IMR-90 (cell line): ENCODE results near the gene ATG14. TPM values are rescaled to one million over a fixed set of nuclear protein-coding genes. Genes with fewer than 3 reads are reported as not detected.

Source experiments
- ATAC-seq: fragments of 200-7000 bp; cut with Tn5 transposase; 2 replicates; pipeline ENCODE4 v1.9.1; 2020; ENCODE audit warnings: low read depth, mild to moderate bottlenecking, moderate library complexity
- BruUV-seq: library from RNA; stranded (reverse); fragments of 400-500 nt; replicated peaks from 2 replicates; lab custom pipeline; 2021; lab: Mats Ljungman, UMichigan
- CTCF ChIA-PET: fragments of 300-600 bp; formaldehyde crosslinking; extraction: SDS; loops from one replicate; lab custom pipeline; 2021; ENCODE audit warnings: antibody characterized with exemption; lab: Yijun Ruan, JAX
- POLR2A ChIA-PET: fragments of 300-600 bp; sonication (Branson Sonifier 250); formaldehyde crosslinking; loops from one replicate; lab custom pipeline; 2022; ENCODE audit warnings: antibody characterized with exemption; ENCODE audit not compliant: unreplicated experiment; lab: Charles Lee
- DNase-seq: peaks from one replicate; pipeline ENCODE4 v3.0.0; 2013
- H2AFZ ChIP-seq: replicated peaks from 2 replicates; pipeline ENCODE3; 2013; ENCODE audit warnings: low read length, mild to moderate bottlenecking; ENCODE audit not compliant: poor library complexity
- H2AK5ac ChIP-seq: 2 replicates; pipeline ENCODE4 v1.6.1; 2013; ENCODE audit warnings: low read depth, low read length, inconsistent platforms
- H2AK9ac ChIP-seq: replicated peaks from 2 replicates; pipeline ENCODE3; 2013; ENCODE audit warnings: mild to moderate bottlenecking, low read depth, low read length, moderate library complexity; ENCODE audit not compliant: poor library complexity
- H2BK120ac ChIP-seq: 2 replicates; pipeline ENCODE4 v1.6.1; 2013; ENCODE audit warnings: low read depth, low read length, inconsistent platforms
- H2BK15ac ChIP-seq: 3 replicates; pipeline ENCODE4 v1.6.1; 2013; ENCODE audit warnings: low read depth, low read length, inconsistent platforms
- H2BK20ac ChIP-seq: 2 replicates; pipeline ENCODE4 v1.6.1; 2013; ENCODE audit warnings: low read depth, mild to moderate bottlenecking, inconsistent platforms, low read length, moderate library complexity
- H2BK5ac ChIP-seq: 2 replicates; pipeline ENCODE4 v1.6.1; 2013; ENCODE audit warnings: mild to moderate bottlenecking, low read depth, low read length, inconsistent platforms; ENCODE audit not compliant: poor library complexity, severe bottlenecking
- H3K14ac ChIP-seq: replicated peaks from 2 replicates; pipeline ENCODE4 v1.6.1; 2013; ENCODE audit warnings: low read depth, low read length, inconsistent platforms
- H3K18ac ChIP-seq: 2 replicates; pipeline ENCODE4 v1.6.1; 2013; ENCODE audit warnings: low read depth, low read length, control low read depth
- H3K23ac ChIP-seq: 2 replicates; pipeline ENCODE4 v1.6.1; 2013; ENCODE audit warnings: low read depth, low read length, inconsistent platforms
- H3K27ac ChIP-seq: 2 replicates; pipeline ENCODE4 v1.5.1; 2013; ENCODE audit warnings: mild to moderate bottlenecking, control low read depth, low read length; ENCODE audit not compliant: insufficient read depth
- H3K27me3 ChIP-seq: 2 replicates; pipeline ENCODE4 v1.6.1; 2013; ENCODE audit warnings: low read length; ENCODE audit not compliant: control insufficient read depth, insufficient read depth
- H3K36me3 ChIP-seq: 2 replicates; pipeline ENCODE4 v1.6.1; 2013; ENCODE audit warnings: low read length, mixed read lengths; ENCODE audit not compliant: control insufficient read depth, insufficient read depth
- H3K4ac ChIP-seq: 2 replicates; pipeline ENCODE4 v1.6.1; 2013; ENCODE audit warnings: low read depth, low read length, inconsistent platforms
- H3K4me1 ChIP-seq: 2 replicates; pipeline ENCODE4 v1.6.1; 2013; ENCODE audit warnings: low read length, mixed read lengths; ENCODE audit not compliant: control insufficient read depth, insufficient read depth
- H3K4me2 ChIP-seq: 2 replicates; pipeline ENCODE4 v1.6.1; 2013; ENCODE audit warnings: low read depth, mild to moderate bottlenecking, control low read depth, low read length, moderate library complexity
- H3K4me3 ChIP-seq: 2 replicates; pipeline ENCODE4 v1.5.1; 2013; ENCODE audit warnings: low read depth, mild to moderate bottlenecking, control low read depth, low read length, moderate library complexity; ENCODE audit not compliant: insufficient read depth
- H3K56ac ChIP-seq: 2 replicates; pipeline ENCODE4 v1.6.1; 2013; ENCODE audit warnings: low read length, inconsistent platforms; ENCODE audit not compliant: insufficient read depth; ENCODE audit errors: extremely low read depth
- H3K79me1 ChIP-seq, 2 experiments: 2 replicates each; pipeline ENCODE4 v1.6.1; 2013; ENCODE audit warnings: low read length in 2 of 2, inconsistent platforms in 1 of 2, low read depth in 1 of 2
- H3K9ac ChIP-seq: 2 replicates; pipeline ENCODE4 v1.6.1; 2013; ENCODE audit warnings: low read depth, low read length, control low read depth
- H3K9me1 ChIP-seq: 2 replicates; pipeline ENCODE4 v1.6.1; 2013; ENCODE audit warnings: low read length, inconsistent platforms; ENCODE audit not compliant: insufficient read depth
- H3K9me3 ChIP-seq: 2 replicates; pipeline ENCODE4 v1.6.1; 2013; ENCODE audit warnings: low read length; ENCODE audit not compliant: control insufficient read depth, insufficient read depth
- H4K20me1 ChIP-seq: 2 replicates; pipeline ENCODE4 v1.6.1; 2013; ENCODE audit warnings: low read length, inconsistent platforms; ENCODE audit not compliant: insufficient read depth
- H4K5ac ChIP-seq: 2 replicates; pipeline ENCODE4 v1.6.1; 2013; ENCODE audit warnings: mild to moderate bottlenecking, low read depth, low read length, control low read depth
- H4K8ac ChIP-seq, 2 experiments: 2 replicates each; pipeline ENCODE4 v1.6.1; 2013; ENCODE audit warnings: low read depth in 2 of 2, low read length in 2 of 2, control low read depth in 1 of 2, inconsistent platforms in 1 of 2
- H4K91ac ChIP-seq: 2 replicates; pipeline ENCODE4 v1.6.1; 2013; ENCODE audit warnings: low read depth, low read length, inconsistent platforms; ENCODE audit not compliant: insufficient read depth
- BHLHE40 ChIP-seq: fragments of 150-350 bp; IDR thresholded peaks from 2 replicates; pipeline ENCODE4 v1.6.1; 2016; ENCODE audit warnings: mild to moderate bottlenecking, low read depth, low read length
- CEBPB ChIP-seq: IDR thresholded peaks from 2 replicates; pipeline ENCODE4 v1.6.1; 2012; ENCODE audit warnings: low read depth, low read length, improper control_type of control experiment
- FOS ChIP-seq: fragments of 150-350 bp; IDR thresholded peaks from 2 replicates; pipeline ENCODE4 v1.6.1; 2016; ENCODE audit warnings: low read depth, low read length
- MAFK ChIP-seq: IDR thresholded peaks from 2 replicates; pipeline ENCODE4 v1.6.1; 2012; ENCODE audit warnings: low read depth, low read length, improper control_type of control experiment
- MAZ ChIP-seq: IDR thresholded peaks from 2 replicates; pipeline ENCODE4 v1.6.1; 2012; ENCODE audit warnings: low read depth, mild to moderate bottlenecking, low read length, improper control_type of control experiment, moderate library complexity, borderline replicate concordance
- RCOR1 ChIP-seq: IDR thresholded peaks from 2 replicates; pipeline ENCODE4 v1.6.1; 2012; ENCODE audit warnings: mild to moderate bottlenecking, low read length, improper control_type of control experiment; ENCODE audit not compliant: insufficient replicate concordance
- SMC3 ChIP-seq: fragments of 150-350 bp; IDR thresholded peaks from 2 replicates; pipeline ENCODE4 v1.6.1; 2016; ENCODE audit warnings: low read depth, mild to moderate bottlenecking, antibody characterized with exemption, low read length, moderate library complexity
- WGBS, 2 experiments: methylation state at CpG; one replicate each; pipeline versions ENCODE4 v1.1.5 to v1.1.7; 2013; ENCODE audit warnings: missing lambda C conversion rate in 2 of 2; ENCODE audit not compliant: insufficient read length in 1 of 2; ENCODE audit errors: extremely low coverage in 2 of 2; 5-methylcytosine and 5-hydroxymethylcytosine counted together
- dilution Hi-C: fragments of 300-500 bp; cut with HindIII; formaldehyde crosslinking; loops from one replicate; pipeline ENCODE4 v1.14.3; 2018; ENCODE audit warnings: low sequenced_read_pairs; ENCODE audit not compliant: unreplicated experiment
- in situ Hi-C: fragments of 300-500 bp; cut with MboI; formaldehyde crosslinking; loops from 3 replicates; pipeline ENCODE4 v1.14.3; 2019; ENCODE audit warnings: low sequenced_read_pairs, inconsistent platforms, mixed read lengths
- intact Hi-C: fragments of 100-400 bp; cut with micrococcal nuclease; formaldehyde crosslinking; loops from 2 replicates; pipeline ENCODE4 v1.10.0; 2022
- polyA plus RNA-seq, 3 experiments: library from polyadenylated mRNA; depleted of rRNA; stranded (reverse); fragments of >200 nt; gene quantifications; 2 replicates each; pipeline ENCODE4 v1.2.3, GENCODE V29; 2012; ENCODE audit warnings: low replicate concordance in 1 of 3
- total RNA-seq: library from RNA; depleted of rRNA; stranded (reverse); fragments of >200 nt; gene quantifications from 2 replicates; pipeline ENCODE4 v1.2.3, GENCODE V29; 2012
- TF ChIP-seq, protein P1 (sequence below): conservative IDR thresholded peaks from 2 replicates; pipeline ENCODE4 v1.5.1; 2012; ENCODE audit warnings: mild to moderate bottlenecking, low read depth, low read length, improper control_type of control experiment
- TF ChIP-seq, protein P2 (sequence below): fragments of 150-350 bp; IDR thresholded peaks from 2 replicates; pipeline ENCODE4 v1.6.1; 2017; ENCODE audit warnings: mild to moderate bottlenecking, antibody characterized with exemption, low read length, low read depth
- TF ChIP-seq, protein P3 (sequence below): fragments of 150-350 bp; IDR thresholded peaks from 2 replicates; pipeline ENCODE4 v1.6.1; 2016; ENCODE audit warnings: low read depth, mild to moderate bottlenecking, low read length, moderate library complexity, borderline replicate concordance

Gene ATG14
- total and polyA plus RNA-seq, 2 of the 4 experiments (the other 2 are of a cell fraction): 5.0 to 12.4 TPM

DNA sequence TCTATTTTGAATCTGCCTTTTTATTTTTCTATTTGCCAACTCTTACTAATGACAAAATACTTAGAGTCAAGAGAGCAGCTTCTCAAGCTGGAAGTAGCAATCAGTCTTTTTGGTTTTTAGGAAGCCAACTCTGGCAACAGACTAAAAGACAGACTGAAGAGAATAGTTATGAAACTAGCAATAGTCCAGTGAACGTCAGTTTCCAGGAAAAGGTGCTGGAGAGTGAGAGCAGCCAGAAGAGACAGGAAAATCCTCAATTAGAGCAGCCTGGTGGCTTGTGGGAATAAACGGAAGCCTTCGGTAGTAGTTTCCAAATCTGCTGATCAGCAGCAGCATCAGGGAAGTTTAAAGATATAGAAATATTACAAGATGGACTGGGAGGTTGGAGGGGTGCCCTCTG is 27.1 kb downstream of the ATG14 start:
- intact Hi-C loops (no loop called here), dilution Hi-C loops (no loop called here), in situ Hi-C loops (no loop called here)
- H2BK20ac ChIP-seq: no peak overlapping the region
- no peak overlapping the region for H4K91ac ChIP-seq
- H3K18ac ChIP-seq: peak overlapping the region; percentile 16; the same call in 1 of the 2 replicates
- H3K36me3 ChIP-seq: peaks cover 26% of the 10 kb centered on the region
- no peak overlapping the region for H4K5ac ChIP-seq
- no peak overlapping the region for H3K4me3 ChIP-seq
- TF ChIP-seq, protein P1, sequence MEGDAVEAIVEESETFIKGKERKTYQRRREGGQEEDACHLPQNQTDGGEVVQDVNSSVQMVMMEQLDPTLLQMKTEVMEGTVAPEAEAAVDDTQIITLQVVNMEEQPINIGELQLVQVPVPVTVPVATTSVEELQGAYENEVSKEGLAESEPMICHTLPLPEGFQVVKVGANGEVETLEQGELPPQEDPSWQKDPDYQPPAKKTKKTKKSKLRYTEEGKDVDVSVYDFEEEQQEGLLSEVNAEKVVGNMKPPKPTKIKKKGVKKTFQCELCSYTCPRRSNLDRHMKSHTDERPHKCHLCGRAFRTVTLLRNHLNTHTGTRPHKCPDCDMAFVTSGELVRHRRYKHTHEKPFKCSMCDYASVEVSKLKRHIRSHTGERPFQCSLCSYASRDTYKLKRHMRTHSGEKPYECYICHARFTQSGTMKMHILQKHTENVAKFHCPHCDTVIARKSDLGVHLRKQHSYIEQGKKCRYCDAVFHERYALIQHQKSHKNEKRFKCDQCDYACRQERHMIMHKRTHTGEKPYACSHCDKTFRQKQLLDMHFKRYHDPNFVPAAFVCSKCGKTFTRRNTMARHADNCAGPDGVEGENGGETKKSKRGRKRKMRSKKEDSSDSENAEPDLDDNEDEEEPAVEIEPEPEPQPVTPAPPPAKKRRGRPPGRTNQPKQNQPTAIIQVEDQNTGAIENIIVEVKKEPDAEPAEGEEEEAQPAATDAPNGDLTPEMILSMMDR: no peak
- TF ChIP-seq MAZ: no peak
- no peak for TF ChIP-seq FOS
- TF ChIP-seq, protein P2, sequence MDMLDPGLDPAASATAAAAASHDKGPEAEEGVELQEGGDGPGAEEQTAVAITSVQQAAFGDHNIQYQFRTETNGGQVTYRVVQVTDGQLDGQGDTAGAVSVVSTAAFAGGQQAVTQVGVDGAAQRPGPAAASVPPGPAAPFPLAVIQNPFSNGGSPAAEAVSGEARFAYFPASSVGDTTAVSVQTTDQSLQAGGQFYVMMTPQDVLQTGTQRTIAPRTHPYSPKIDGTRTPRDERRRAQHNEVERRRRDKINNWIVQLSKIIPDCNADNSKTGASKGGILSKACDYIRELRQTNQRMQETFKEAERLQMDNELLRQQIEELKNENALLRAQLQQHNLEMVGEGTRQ: no peak
- TF ChIP-seq, protein P3, sequence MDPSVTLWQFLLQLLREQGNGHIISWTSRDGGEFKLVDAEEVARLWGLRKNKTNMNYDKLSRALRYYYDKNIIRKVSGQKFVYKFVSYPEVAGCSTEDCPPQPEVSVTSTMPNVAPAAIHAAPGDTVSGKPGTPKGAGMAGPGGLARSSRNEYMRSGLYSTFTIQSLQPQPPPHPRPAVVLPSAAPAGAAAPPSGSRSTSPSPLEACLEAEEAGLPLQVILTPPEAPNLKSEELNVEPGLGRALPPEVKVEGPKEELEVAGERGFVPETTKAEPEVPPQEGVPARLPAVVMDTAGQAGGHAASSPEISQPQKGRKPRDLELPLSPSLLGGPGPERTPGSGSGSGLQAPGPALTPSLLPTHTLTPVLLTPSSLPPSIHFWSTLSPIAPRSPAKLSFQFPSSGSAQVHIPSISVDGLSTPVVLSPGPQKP: no peak
- no peak for TF ChIP-seq SMC3
- TF ChIP-seq CEBPB: no peak
- TF ChIP-seq BHLHE40: no peak
- TF ChIP-seq RCOR1: no peak
- TF ChIP-seq MAFK: no peak
- no peak overlapping the region for H2BK15ac ChIP-seq
- no peak overlapping the region for H4K8ac ChIP-seq
- H3K4me1 ChIP-seq: peaks cover 20% of the 10 kb centered on the region
- no peak overlapping the region for H3K4me2 ChIP-seq
- 95% methylated on average over 3 of the region's 3 CpGs; no CpG with 5 or more reads in 1 of the 2 experiments for WGBS, 2 experiments
- ATAC-seq (no peak), DNase-seq (no peak)
- H3K27ac ChIP-seq: no peak overlapping the region
- H2BK120ac ChIP-seq: no peak overlapping the region
- H2AK5ac ChIP-seq: no peak overlapping the region
- H3K9me3 ChIP-seq: no peaks in the 10 kb centered on the region
- BruUV-seq: no TSS peak
- H2BK5ac ChIP-seq: no peak overlapping the region
- H2AFZ ChIP-seq: no peak overlapping the region
- CTCF ChIA-PET: no interaction called here
- peaks cover 16% of the 10 kb centered on the region for H3K9me1 ChIP-seq
- peaks cover 3 to 30% of the 10 kb centered on the region in 2 experiments; a peak in 2 of 4 replicates for H3K79me1 ChIP-seq
- POLR2A ChIA-PET: no interaction called here
- H2AK9ac ChIP-seq: no peak overlapping the region
- no peaks in the 10 kb centered on the region for H4K20me1 ChIP-seq
- no peak overlapping the region for H3K56ac ChIP-seq
- H3K23ac ChIP-seq: no peak overlapping the region
- H3K14ac ChIP-seq: no peak overlapping the region
- no peak overlapping the region for H3K4ac ChIP-seq
- no peaks in the 10 kb centered on the region for H3K27me3 ChIP-seq
- no peak overlapping the region for H3K9ac ChIP-seq
